ENCODE data around the gene ADGRL3. TPM values are rescaled to one million over a fixed set of nuclear protein-coding genes. Genes with fewer than 3 reads are reported as not detected.

Gene ADGRL3
- total and polyA plus RNA-seq, 2 donors (not counting 1 experiment from before 2014, with no cell fraction given): not detected

GRCh38 chr4:61812171-61812570 is 612.0 kb downstream of the ADGRL3 start:
- no peaks in the 10 kb centered on the region for H4K20me1 ChIP-seq (ENCODE audit: control insufficient read depth, insufficient read depth, low read length, poor library complexity, severe bottlenecking)
- Mint-ChIP-seq H3K4me3 (no peak overlapping the region), H3K27me3 (no peaks in the 10 kb centered on the region), H3K9me3 (ENCODE audit: insufficient read depth) (no peaks in the 10 kb centered on the region), H3K4me1 (no peaks in the 10 kb centered on the region), H3K27ac (no peak overlapping the region)
- H3K4me3 ChIP-seq (ENCODE audit: control extremely low read depth in 1 of 5, extremely low read depth in 1 of 5, insufficient read depth in 1 of 5, low read depth in 2 of 5, low read length in 4 of 5): no peak overlapping the region
- no peak overlapping the region for H2AFZ ChIP-seq (ENCODE audit: insufficient read depth, low read depth, low read length, poor library complexity, severe bottlenecking)
- ATAC-seq (ENCODE audit: low read depth) (no peak), DNase-seq (no peak)
- H3K36me3 ChIP-seq (replicated peaks in 1 of 2; ENCODE audit: control extremely low read depth in 1 of 2, control insufficient read depth in 1 of 2, extremely low read depth in 1 of 2, insufficient read depth in 2 of 2, low read length in 1 of 2): no peaks in the 10 kb centered on the region
- no peaks in the 10 kb centered on the region for H3K4me1 ChIP-seq (ENCODE audit: control insufficient read depth in 2 of 2, insufficient read depth in 2 of 2, low read length in 2 of 2)
- POLR2A ChIA-PET: no interaction called here
- TF ChIP-seq EZH2 (IDR thresholded peaks at IDR 0.05; ENCODE audit: borderline replicate concordance, insufficient read depth, low read depth, low read length, poor library complexity, severe bottlenecking): no peak
- no peak for TF ChIP-seq CTCF (IDR thresholded peaks at IDR 0.05)
- H3K9me3 ChIP-seq (ENCODE audit: control extremely low read depth in 1 of 3, control insufficient read depth in 2 of 3, insufficient read depth in 1 of 3, low read length in 2 of 3): peaks cover 0 to 8% (median 1%) of the 10 kb centered on the region in 3 donors
- no peak overlapping the region for H3K27ac ChIP-seq (ENCODE audit: low read length in 2 of 2)
- no peaks in the 10 kb centered on the region for H3K27me3 ChIP-seq (replicated peaks in 1 of 4; ENCODE audit: control extremely low read depth in 1 of 4, control insufficient read depth in 3 of 4, insufficient read depth in 4 of 4, low read length in 3 of 4)
- intact Hi-C loops (cut with micrococcal nuclease): no loop called here
- no CpG with 5 or more reads among the region's 2 CpGs for WGBS (ENCODE audit: insufficient coverage)
- H3K4me2 ChIP-seq (replicated peaks; ENCODE audit: low read depth, low read length, poor library complexity, severe bottlenecking): no peak overlapping the region
- no peaks in the 10 kb centered on the region for H3K79me2 ChIP-seq (ENCODE audit: control insufficient read depth, insufficient read depth, low read length)
- no peak overlapping the region for H3K9ac ChIP-seq (ENCODE audit: low read length)
- CTCF ChIA-PET: no interaction called here

- intact Hi-C loops (cut with micrococcal nuclease): no loop called here
- no peak overlapping the region for H3K27ac Mint-ChIP-seq
These were observed 616.9 kb downstream of the ADGRL3 start for GRCh38 chr4:61817071-61817470.

More at GRCh38 chr4:61817071-61817470, 616.9 kb downstream of the ADGRL3 start:
- ChIA-PET POLR2A (no interaction called here), CTCF (no interaction called here)
- H3K36me3 ChIP-seq (replicated peaks in 1 of 2; ENCODE audit: control extremely low read depth in 1 of 2, control insufficient read depth in 1 of 2, extremely low read depth in 1 of 2, insufficient read depth in 2 of 2, low read length in 1 of 2): no peaks in the 10 kb centered on the region
- H3K9ac ChIP-seq (ENCODE audit: low read length): no peak overlapping the region
- Mint-ChIP-seq H3K27me3 (no peaks in the 10 kb centered on the region), H3K4me3 (no peak overlapping the region), H3K9me3 (ENCODE audit: insufficient read depth) (peaks cover 3% of the 10 kb centered on the region), H3K4me1 (no peaks in the 10 kb centered on the region)
- H3K27ac ChIP-seq (ENCODE audit: low read length in 2 of 2): no peak overlapping the region
- H3K27me3 ChIP-seq (replicated peaks in 1 of 4; ENCODE audit: control extremely low read depth in 1 of 4, control insufficient read depth in 3 of 4, insufficient read depth in 4 of 4, low read length in 3 of 4): no peaks in the 10 kb centered on the region
- H3K4me1 ChIP-seq (ENCODE audit: control insufficient read depth in 2 of 2, insufficient read depth in 2 of 2, low read length in 2 of 2): no peaks in the 10 kb centered on the region
- no peak overlapping the region for H3K4me3 ChIP-seq (ENCODE audit: control extremely low read depth in 1 of 5, extremely low read depth in 1 of 5, insufficient read depth in 1 of 5, low read depth in 2 of 5, low read length in 4 of 5)
- no peaks in the 10 kb centered on the region for H3K79me2 ChIP-seq (ENCODE audit: control insufficient read depth, insufficient read depth, low read length)
- H3K9me3 ChIP-seq (ENCODE audit: control extremely low read depth in 1 of 3, control insufficient read depth in 2 of 3, insufficient read depth in 1 of 3, low read length in 2 of 3): peaks cover 0 to 13% (median 3%) of the 10 kb centered on the region in 3 donors
- no peak for TF ChIP-seq EZH2 (IDR thresholded peaks at IDR 0.05; ENCODE audit: borderline replicate concordance, insufficient read depth, low read depth, low read length, poor library complexity, severe bottlenecking)
- no peak for TF ChIP-seq CTCF (IDR thresholded peaks at IDR 0.05)
- no peak overlapping the region for H2AFZ ChIP-seq (ENCODE audit: insufficient read depth, low read depth, low read length, poor library complexity, severe bottlenecking)
- no peak for ATAC-seq (ENCODE audit: low read depth)
- no peak for DNase-seq
- no peak overlapping the region for H3K4me2 ChIP-seq (replicated peaks; ENCODE audit: low read depth, low read length, poor library complexity, severe bottlenecking)
- WGBS (ENCODE audit: insufficient coverage): 97% methylated on average over 4 of the region's 4 CpGs
- H4K20me1 ChIP-seq (ENCODE audit: control insufficient read depth, insufficient read depth, low read length, poor library complexity, severe bottlenecking): no peaks in the 10 kb centered on the region

Measured in B cell (primary cell).